ENCODE measurements around the gene NCEH1.
"Not testable (repeated sequence)": the region's sequence is repeated elsewhere in the genome, so short reads cannot be mapped to it uniquely, and the experiment has no call there.

The NCEH1 gene

GRCh38 chr3:172707030-172707429 is 3.8 kb downstream of the NCEH1 start:
- no peak for DNase-seq

DNA sequence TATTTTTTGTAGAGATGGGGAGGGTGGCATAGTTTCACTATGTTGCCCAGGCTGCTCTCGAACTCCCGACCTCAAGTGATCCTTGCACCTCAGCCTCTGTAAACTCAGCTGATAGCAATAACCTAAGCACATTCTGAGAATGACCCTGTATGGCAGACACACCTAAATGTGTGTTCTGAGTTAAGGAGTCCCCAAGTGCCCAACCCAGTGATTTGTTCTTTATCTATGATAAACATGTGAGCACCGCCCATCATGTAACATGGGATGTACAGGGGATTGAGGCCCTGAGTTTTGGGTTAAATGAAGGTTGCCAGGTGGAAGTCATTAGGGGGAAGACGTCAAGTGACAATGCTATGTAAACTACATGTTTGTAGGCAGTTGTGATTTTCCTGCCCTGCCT is 5.7 kb downstream of the NCEH1 start:
- DNase-seq, result no peak

DNA sequence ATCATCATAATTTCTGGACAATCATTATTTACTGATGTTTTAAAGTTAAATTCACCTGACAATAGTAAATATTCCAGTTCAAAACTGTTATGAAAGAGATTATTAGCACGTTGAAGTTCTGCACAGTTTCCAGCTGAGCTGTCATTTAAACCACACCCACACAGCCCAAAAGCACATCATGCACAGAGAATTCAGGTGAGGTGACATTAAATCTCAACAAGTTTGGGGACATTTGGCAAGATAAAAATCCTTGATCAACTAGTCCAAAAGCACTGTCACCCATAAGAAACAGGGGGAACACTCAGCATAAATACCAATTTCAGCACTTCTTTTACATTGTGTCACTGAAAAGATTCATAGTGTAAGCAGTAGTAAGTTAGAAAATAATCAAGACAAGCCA is 6.9 kb downstream of the NCEH1 start:
- DNase-seq, result no peak

DNA sequence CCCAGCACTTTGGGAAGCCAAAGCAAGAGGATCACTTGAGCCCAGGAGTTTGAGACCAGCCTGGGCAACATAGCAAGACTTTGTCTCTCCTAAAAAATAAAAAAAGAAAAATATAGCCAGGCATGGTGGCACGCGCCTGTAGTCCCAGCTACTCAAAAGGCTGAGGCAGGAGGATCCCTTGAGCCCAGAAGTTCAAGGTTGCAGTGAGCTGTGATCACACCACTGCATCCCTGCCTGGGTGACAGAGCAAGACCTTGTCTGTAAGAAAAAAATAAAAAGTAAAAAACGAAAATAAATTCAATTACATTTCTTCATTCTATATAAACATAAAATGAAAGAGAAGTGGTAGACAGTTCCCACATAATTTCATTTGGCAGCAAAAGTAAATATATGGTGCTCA is 8.1 kb downstream of the NCEH1 start:
- not testable (repeated sequence) for DNase-seq

- no peak for DNase-seq
These were observed 8.6 kb downstream of the NCEH1 start for GRCh38 chr3:172702256-172702655.

- DNase-seq, result no peak
These were observed 9.1 kb downstream of the NCEH1 start for GRCh38 chr3:172701751-172702150.

DNA sequence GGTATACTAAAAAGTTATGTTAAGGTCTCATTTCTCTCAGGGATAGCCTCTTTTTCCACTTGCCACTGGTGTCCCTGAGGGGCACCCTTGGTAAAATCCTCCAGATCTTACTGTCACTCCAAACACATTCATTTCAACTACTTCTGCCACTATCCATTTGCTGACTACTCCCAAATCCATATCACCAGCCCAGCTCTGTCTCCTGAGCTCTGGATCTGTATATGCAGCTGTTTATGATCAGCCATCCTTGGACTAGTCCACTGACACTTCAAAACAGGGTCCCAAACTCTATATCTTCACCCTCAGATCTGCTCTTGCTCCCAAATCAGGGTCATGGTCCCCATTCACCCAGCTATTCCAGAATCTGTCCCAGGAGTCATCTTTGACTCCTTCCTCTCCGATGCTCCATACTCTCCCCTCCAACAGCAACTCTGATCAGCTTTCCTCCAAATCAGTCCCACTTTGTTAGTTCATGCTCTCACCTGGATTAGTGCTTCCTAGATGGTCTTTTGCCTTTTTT is 9.9 kb downstream of the NCEH1 start:
- no peak for DNase-seq

DNA sequence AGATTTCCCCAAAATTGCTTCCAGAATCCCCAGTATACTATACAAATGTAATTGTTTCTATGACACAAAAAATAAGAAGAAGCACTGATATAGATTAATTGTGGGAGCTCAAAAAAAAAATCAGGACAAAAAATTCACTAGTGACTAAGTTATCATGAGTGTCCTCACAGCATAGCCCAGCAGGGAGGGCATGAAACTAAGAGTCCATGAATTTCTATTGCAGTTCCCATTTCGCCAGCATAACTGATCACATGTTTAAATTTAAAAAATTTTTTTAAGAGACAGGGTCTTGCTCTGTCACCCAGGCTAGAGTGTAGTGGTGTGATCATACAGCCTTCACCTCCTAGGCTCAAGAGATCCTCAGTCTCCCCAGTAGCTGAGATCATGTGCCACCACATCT is 10.6 kb downstream of the NCEH1 start:
- no peak for DNase-seq

DNA sequence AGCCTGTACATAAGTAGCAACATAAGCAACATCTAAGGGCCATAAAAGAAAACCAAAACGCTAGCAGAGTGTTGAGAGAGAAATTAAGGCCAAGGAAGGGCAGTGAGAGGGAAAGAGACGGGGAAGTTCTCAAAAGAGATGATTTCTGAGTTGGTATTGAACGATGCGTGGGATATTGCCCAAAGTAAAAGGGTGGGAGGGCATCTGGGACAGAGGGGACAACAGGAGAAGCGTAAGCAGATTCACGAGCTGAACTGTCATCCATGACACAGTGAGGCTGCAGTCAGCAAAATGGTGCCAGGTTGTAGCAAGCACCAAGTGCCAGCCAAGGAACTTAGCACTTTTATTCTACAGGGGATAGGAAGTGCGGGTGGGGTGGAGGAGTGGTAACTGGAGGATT is 11.8 kb downstream of the NCEH1 start:
- no peak for DNase-seq

GRCh38 chr3:172698631-172699030 is 12.2 kb downstream of the NCEH1 start:
- no peak for DNase-seq

DNA sequence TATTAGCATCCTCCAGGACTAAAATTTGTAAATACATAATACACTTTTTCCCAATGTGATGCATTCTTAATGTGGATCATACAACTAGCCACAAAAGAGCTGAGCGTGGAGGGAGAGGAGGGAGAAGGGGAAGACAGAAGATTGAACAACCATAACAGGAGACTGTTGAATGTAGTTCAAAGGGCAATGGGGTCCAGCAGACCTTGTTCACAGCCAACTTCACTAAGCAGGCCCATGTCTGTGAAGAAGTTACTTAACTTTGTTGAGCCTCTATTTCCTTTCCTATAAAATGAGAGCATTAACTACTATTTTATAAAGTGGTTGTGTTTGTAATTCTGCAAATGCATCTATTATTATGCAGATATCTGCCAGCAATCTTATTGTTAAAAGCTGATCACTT is 13.3 kb downstream of the NCEH1 start:
- no peak for DNase-seq

DNA sequence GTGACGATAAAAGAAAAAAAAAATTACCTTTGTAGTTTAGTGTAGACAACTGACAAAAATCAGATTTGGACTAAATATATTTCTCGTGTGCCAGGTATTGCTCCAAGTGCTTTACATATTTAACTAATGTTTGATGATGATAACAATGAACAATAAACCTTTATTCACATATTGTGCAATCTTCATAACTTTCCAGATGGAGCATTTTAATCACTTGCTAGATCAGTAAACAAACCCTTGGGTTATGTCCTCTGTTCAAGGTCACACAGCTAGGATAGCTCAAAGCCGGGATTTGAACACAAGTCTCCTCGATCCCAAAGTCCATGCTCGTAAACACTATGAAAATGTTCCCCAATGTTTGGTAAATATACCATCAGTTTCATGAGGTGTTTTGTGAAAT is 14.5 kb downstream of the NCEH1 start:
- no peak for DNase-seq

DNA sequence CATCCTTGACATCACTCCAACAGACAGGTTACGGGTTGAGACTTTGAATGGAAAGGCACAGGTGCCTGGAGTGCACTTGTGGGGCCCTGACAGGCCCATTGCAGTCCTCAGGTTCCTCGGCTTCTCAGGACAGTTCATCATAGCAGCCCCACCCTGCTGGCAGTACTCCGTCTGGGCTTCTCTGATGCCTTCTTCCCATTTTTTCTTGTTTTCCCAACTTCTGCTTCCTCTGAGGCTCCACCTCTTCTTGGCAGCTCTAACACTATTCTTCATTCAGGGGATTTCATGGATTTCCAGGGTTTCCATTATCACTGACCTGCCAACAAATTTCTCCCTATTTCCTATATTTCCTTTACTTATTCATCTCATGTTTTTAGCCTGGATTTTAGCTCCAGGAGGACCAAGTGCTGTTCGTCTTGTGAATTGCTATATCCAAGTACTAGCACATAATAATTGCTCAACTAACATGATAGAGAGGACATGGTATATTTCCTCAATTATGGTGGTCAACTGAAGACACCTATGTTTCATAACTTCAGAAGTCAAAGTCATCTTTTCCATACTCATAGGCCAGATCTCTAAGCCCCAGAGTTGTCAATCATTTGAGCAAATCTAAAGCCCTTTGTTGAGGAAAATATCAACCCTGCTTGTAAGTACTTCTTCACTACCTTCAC is 16.2 kb downstream of the NCEH1 start:
- DNase-seq, result no peak

DNA sequence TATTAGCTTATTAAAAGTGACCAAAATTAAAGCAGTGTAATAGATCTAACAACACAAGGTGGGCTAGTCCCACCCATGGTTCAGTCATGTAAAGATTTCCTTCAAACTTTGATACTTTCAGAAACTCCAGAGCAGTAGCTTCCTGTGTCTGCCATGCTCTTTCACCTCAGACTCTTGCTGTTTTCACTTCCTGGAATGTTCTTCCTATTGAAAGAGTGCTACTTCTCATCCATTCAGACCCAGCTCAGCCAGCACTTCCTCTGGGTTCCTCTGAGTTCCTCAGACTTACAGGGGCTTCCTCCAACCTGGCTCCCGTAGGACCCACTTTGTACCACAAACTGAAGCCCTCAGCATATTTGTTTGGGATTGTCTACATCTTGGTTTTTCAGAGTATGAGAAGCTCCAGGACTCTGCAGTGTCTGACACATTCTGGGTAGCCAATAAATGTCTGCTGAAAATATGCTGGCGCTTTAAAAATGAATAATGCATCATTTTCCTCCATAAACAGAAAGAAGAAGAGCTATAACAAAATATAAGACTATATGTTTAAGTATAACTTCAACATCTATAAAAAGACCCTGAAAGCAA is 18.0 kb downstream of the NCEH1 start:
- no peak for DNase-seq

- no peak for DNase-seq
These were observed 19.9 kb downstream of the NCEH1 start for GRCh38 chr3:172690936-172691335.

GRCh38 chr3:172688588-172688987 is 22.3 kb downstream of the NCEH1 start:
- DNase-seq, result no peak

GRCh38 chr3:172687501-172687900 is 23.4 kb downstream of the NCEH1 start:
- DNase-seq, result no peak

DNA sequence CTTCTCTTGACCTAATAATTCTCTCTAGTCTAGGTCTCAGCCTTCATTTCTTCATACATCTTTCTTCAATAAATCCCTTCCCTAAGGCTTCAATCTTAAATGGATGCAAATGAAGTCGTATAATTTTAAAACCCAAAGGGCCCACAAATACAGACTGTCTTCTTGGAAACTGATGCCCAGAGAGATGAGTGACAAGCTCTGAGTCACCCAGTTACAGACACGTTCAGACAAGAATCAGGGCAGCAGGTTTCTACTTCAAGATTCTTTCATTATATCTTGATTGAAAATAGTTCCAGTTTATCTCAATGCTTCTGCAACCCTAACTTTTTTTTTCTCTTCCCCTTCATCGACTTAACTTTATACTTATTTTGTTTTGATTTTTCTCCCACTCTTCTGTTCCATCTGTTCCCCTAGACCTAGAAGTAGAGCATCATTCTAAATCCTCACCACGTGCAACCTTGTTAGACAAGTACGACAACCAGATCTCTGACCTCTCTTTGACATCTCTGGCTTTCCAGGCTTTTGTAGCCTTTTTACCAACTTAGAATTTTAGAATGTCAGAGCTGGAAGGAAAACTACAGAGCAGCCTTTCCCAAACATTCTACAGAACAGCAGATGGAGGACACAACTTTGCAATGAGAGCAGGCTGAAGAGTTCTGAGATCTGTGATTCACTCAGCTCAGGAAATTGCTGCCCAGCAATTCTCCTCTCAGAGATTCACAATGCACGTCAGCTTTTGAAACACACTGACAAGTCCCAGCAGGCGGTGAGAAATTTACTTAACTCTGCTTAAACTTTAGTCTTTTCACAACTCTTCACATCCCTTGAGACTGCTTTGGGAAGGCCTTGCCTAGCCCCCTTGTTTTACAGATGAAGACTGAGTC is 25.3 kb downstream of the NCEH1 start:
- no peak for DNase-seq

DNA sequence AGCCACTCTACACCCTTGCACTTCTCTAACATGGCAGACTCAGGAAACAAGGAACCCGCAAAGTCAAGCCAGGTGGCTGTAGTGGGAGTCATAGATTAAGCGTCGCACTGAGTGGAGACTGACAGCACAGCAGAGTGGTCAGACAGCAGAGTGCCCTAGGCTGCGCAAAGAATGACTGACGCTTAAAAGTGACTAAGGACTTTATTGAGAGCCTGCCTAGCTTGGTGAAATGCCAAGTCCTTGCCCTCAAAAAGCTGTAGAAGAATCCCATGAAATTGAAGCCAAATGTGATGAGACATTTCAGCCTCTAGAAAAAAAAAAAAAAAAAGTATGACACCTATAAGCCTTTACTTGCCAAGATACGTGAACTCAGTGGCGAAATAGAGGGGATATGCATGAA is 30.2 kb downstream of the NCEH1 start:
- DNase-seq, result no peak

GRCh38 chr3:172679599-172679998 is 31.3 kb downstream of the NCEH1 start:
- no peak for DNase-seq

- DNase-seq, result no peak
These were observed 32.8 kb downstream of the NCEH1 start for GRCh38 chr3:172678068-172678467.

- DNase-seq, result no peak
These were observed 34.5 kb downstream of the NCEH1 start for GRCh38 chr3:172676196-172676922.

Data from activated CD8-positive, alpha-beta memory T cell treated with anti-CD3 and anti-CD28 coated beads, Interleukin-2, amount 50 U/mL, for 4 hours (primary cell).